Measurements from ENCODE around the gene ENG.

ENG gene

GRCh38 chr9:127814619-127815511 lies 39.6 kb downstream of the ENG start:
- Mint-ChIP-seq H3K4me1 (no peaks in the 10 kb centered on the region), H3K9me3 (no peaks in the 10 kb centered on the region), H3K27me3 (no peaks in the 10 kb centered on the region), H3K27ac (peak overlapping the region; percentile 52), H3K36me3 (peaks cover 36% of the 10 kb centered on the region), H3K4me3 (no peak overlapping the region)
- no peak for DNase-seq
- CTCF ChIA-PET, result no interaction called here

GRCh38 chr9:127813686-127814226 lies 40.7 kb downstream of the ENG start:
- no peak overlapping the region for H3K27ac Mint-ChIP-seq
- no peak overlapping the region for H3K4me3 Mint-ChIP-seq
- no peak for DNase-seq
- CTCF ChIA-PET, result no interaction called here
- no peaks in the 10 kb centered on the region for H3K4me1 Mint-ChIP-seq
- H3K36me3 Mint-ChIP-seq, result peaks cover 42% of the 10 kb centered on the region
- no peaks in the 10 kb centered on the region for H3K27me3 Mint-ChIP-seq
- H3K9me3 Mint-ChIP-seq, result no peaks in the 10 kb centered on the region

GRCh38 chr9:127812936-127813675 lies 41.4 kb downstream of the ENG start:
- no peak overlapping the region for H3K27ac Mint-ChIP-seq
- no peaks in the 10 kb centered on the region for H3K4me1 Mint-ChIP-seq
- no peak for DNase-seq
- CTCF ChIA-PET, result no interaction called here
- no peak overlapping the region for H3K4me3 Mint-ChIP-seq
- no peaks in the 10 kb centered on the region for H3K9me3 Mint-ChIP-seq
- H3K36me3 Mint-ChIP-seq, result peaks cover 38% of the 10 kb centered on the region
- no peaks in the 10 kb centered on the region for H3K27me3 Mint-ChIP-seq

- H3K9me3 Mint-ChIP-seq, result no peaks in the 10 kb centered on the region
- no peak overlapping the region for H3K4me3 Mint-ChIP-seq
- no peaks in the 10 kb centered on the region for H3K27me3 Mint-ChIP-seq
- H3K36me3 Mint-ChIP-seq, result peaks cover 37% of the 10 kb centered on the region
- no peak for DNase-seq
- CTCF ChIA-PET, result interaction anchor here (0.7 kb wide), 1 partner anchor 320 kb away, joined by 3 read pairs; no protein-coding TSS in a partner anchor
- no peak overlapping the region for H3K27ac Mint-ChIP-seq
- H3K4me1 Mint-ChIP-seq, result no peaks in the 10 kb centered on the region
Observed at GRCh38 chr9:127812011-127812410, 42.4 kb downstream of the ENG start.

GRCh38 chr9:127810378-127811187 lies 43.9 kb downstream of the ENG start:
- Mint-ChIP-seq H3K36me3 (peaks cover 44% of the 10 kb centered on the region), H3K4me3 (no peak overlapping the region), H3K9me3 (no peaks in the 10 kb centered on the region), H3K27ac (no peak overlapping the region), H3K4me1 (no peaks in the 10 kb centered on the region), H3K27me3 (no peaks in the 10 kb centered on the region)
- no peak for DNase-seq
- CTCF ChIA-PET, result no interaction called here

- no peak for DNase-seq
- no peaks in the 10 kb centered on the region for H3K27me3 Mint-ChIP-seq
- no peak overlapping the region for H3K4me3 Mint-ChIP-seq
- CTCF ChIA-PET, result interaction anchor here (1.2 to 1.7 kb wide), 2 partner anchors 46 to 60 kb away, joined by 3 to 5 read pairs; no protein-coding TSS in a partner anchor
- H3K27ac Mint-ChIP-seq, result no peak overlapping the region
- no peaks in the 10 kb centered on the region for H3K4me1 Mint-ChIP-seq
- no peaks in the 10 kb centered on the region for H3K9me3 Mint-ChIP-seq
- peaks cover 43% of the 10 kb centered on the region for H3K36me3 Mint-ChIP-seq
Observed at GRCh38 chr9:127809540-127810377, 44.7 kb downstream of the ENG start.

GRCh38 chr9:127809002-127809539 lies 45.4 kb downstream of the ENG start:
- H3K9me3 Mint-ChIP-seq, result no peaks in the 10 kb centered on the region
- H3K4me1 Mint-ChIP-seq, result peaks cover 7% of the 10 kb centered on the region
- no peak overlapping the region for H3K4me3 Mint-ChIP-seq
- CTCF ChIA-PET, result interaction anchor here (1.2 to 1.7 kb wide), 2 partner anchors 46 to 61 kb away, joined by 3 to 5 read pairs; no protein-coding TSS in a partner anchor
- peaks cover 38% of the 10 kb centered on the region for H3K36me3 Mint-ChIP-seq
- no peak overlapping the region for H3K27ac Mint-ChIP-seq
- no peak for DNase-seq
- no peaks in the 10 kb centered on the region for H3K27me3 Mint-ChIP-seq

- CTCF ChIA-PET, result interaction anchor here (1.2 to 1.7 kb wide), 2 partner anchors 45 to 62 kb away, joined by 3 to 5 read pairs; no protein-coding TSS in a partner anchor
- H3K27ac Mint-ChIP-seq, result no peak overlapping the region
- peaks cover 34% of the 10 kb centered on the region for H3K36me3 Mint-ChIP-seq
Observed at GRCh38 chr9:127808347-127809001, 46.0 kb downstream of the ENG start.

GRCh38 chr9:127806871-127807270 lies 47.6 kb downstream of the ENG start:
- H3K36me3 Mint-ChIP-seq, result peaks cover 30% of the 10 kb centered on the region
- no peak for DNase-seq
- H3K27ac Mint-ChIP-seq, result no peak overlapping the region
- no peaks in the 10 kb centered on the region for H3K9me3 Mint-ChIP-seq
- peaks cover 19% of the 10 kb centered on the region for H3K4me1 Mint-ChIP-seq
- H3K27me3 Mint-ChIP-seq, result no peaks in the 10 kb centered on the region
- H3K4me3 Mint-ChIP-seq, result no peak overlapping the region
- CTCF ChIA-PET, result no interaction called here

More at GRCh38 chr9:127808347-127809001, 46.0 kb downstream of the ENG start:
- Mint-ChIP-seq H3K27me3 (no peaks in the 10 kb centered on the region), H3K9me3 (no peaks in the 10 kb centered on the region), H3K4me3 (no peak overlapping the region), H3K4me1 (peaks cover 12% of the 10 kb centered on the region)
- DNase-seq, result no peak

GRCh38 chr9:127805620-127806019 lies 48.8 kb downstream of the ENG start:
- CTCF ChIA-PET, result interaction anchor here (0.6 to 1.6 kb wide), 4 partner anchors 18 to 82 kb away, joined by 3 to 4 read pairs (median 4); no protein-coding TSS in a partner anchor

GRCh38 chr9:127803507-127804352 lies 50.7 kb downstream of the ENG start:
- H3K27ac Mint-ChIP-seq, result peak overlapping the region; percentile 90
- peaks cover 27% of the 10 kb centered on the region for H3K4me1 Mint-ChIP-seq
- no peaks in the 10 kb centered on the region for H3K9me3 Mint-ChIP-seq
- CTCF ChIA-PET, result interaction anchor here (0.8 to 1.6 kb wide), 4 partner anchors 35 to 113 kb away, joined by 3 to 4 read pairs (median 3); no protein-coding TSS in a partner anchor
- H3K27me3 Mint-ChIP-seq, result no peaks in the 10 kb centered on the region
- peak; percentile 35 for DNase-seq
- H3K36me3 Mint-ChIP-seq, result peaks cover 19% of the 10 kb centered on the region
- peak overlapping the region; percentile 94 for H3K4me3 Mint-ChIP-seq

More at GRCh38 chr9:127805620-127806019, 48.8 kb downstream of the ENG start:
- Mint-ChIP-seq H3K36me3 (peaks cover 26% of the 10 kb centered on the region), H3K27me3 (no peaks in the 10 kb centered on the region), H3K4me1 (peaks cover 24% of the 10 kb centered on the region), H3K4me3 (no peak overlapping the region), H3K9me3 (no peaks in the 10 kb centered on the region), H3K27ac (no peak overlapping the region)
- peak; percentile 55 for DNase-seq
